Endothelial cell of hepatic sinusoid (primary cell): ENCODE results near the gene DNAH10.

Experiments used
- in situ Hi-C: cut with HindIII; loops from 2 replicates; pipeline ENCODE4 v1.10.0; 2017; ENCODE audit warnings: low sequenced_read_pairs

Gene DNAH10

GRCh38 chr12:123833830-123834229, 71.7 kb downstream of the DNAH10 start:
- in situ Hi-C loops, result no loop called here

- in situ Hi-C loops, result no loop called here
Observed at GRCh38 chr12:123834845-123835244, 72.7 kb downstream of the DNAH10 start.

- in situ Hi-C loops, result no loop called here
Observed at GRCh38 chr12:123836292-123836691, 74.2 kb downstream of the DNAH10 start.

- in situ Hi-C loops, result loop anchor here (5.0 to 10.0 kb wide), 4 partner anchors 55 to 95 kb away; no protein-coding TSS in a partner anchor
Observed at GRCh38 chr12:123839826-123840225, 77.7 kb downstream of the DNAH10 start.

- in situ Hi-C loops, result loop anchor here (5.0 to 10.0 kb wide), 4 partner anchors 56 to 94 kb away; no protein-coding TSS in a partner anchor
Observed at GRCh38 chr12:123840765-123841425, 78.8 kb downstream of the DNAH10 start.

GRCh38 chr12:123843912-123844748, 82.0 kb downstream of the DNAH10 start:
- in situ Hi-C loops, result loop anchor here (5.0 to 10.0 kb wide), 4 partner anchors 58 to 91 kb away; no protein-coding TSS in a partner anchor

- in situ Hi-C loops, result loop anchor here (5.0 to 10.0 kb wide), 4 partner anchors 61 to 156 kb away; no protein-coding TSS in a partner anchor
Observed at GRCh38 chr12:123845881-123846280, 83.8 kb downstream of the DNAH10 start.

GRCh38 chr12:123846340-123846739, 84.2 kb downstream of the DNAH10 start:
- in situ Hi-C loops, result loop anchor here (5.0 to 10.0 kb wide), 4 partner anchors 62 to 156 kb away; no protein-coding TSS in a partner anchor

- in situ Hi-C loops, result loop anchor here (5.0 to 10.0 kb wide), 4 partner anchors 62 to 155 kb away; no protein-coding TSS in a partner anchor
Observed at GRCh38 chr12:123847019-123847418, 84.9 kb downstream of the DNAH10 start.

- in situ Hi-C loops, result loop anchor here (5.0 to 10.0 kb wide), 4 partner anchors 63 to 154 kb away; no protein-coding TSS in a partner anchor
Observed at GRCh38 chr12:123847876-123848275, 85.8 kb downstream of the DNAH10 start.

- in situ Hi-C loops, result loop anchor here (5.0 to 10.0 kb wide), 4 partner anchors 65 to 153 kb away; no protein-coding TSS in a partner anchor
Observed at GRCh38 chr12:123849517-123849916, 87.4 kb downstream of the DNAH10 start.

GRCh38 chr12:123850246-123851134, 88.4 kb downstream of the DNAH10 start:
- in situ Hi-C loops, result no loop called here

- in situ Hi-C loops, result no loop called here
Observed at GRCh38 chr12:123853396-123854070, 91.4 kb downstream of the DNAH10 start.

GRCh38 chr12:123854232-123854631, 92.1 kb downstream of the DNAH10 start:
- in situ Hi-C loops, result no loop called here

GRCh38 chr12:123854918-123855317, 92.8 kb downstream of the DNAH10 start:
- in situ Hi-C loops, result no loop called here

GRCh38 chr12:123856681-123857080, 94.6 kb downstream of the DNAH10 start:
- in situ Hi-C loops, result no loop called here

GRCh38 chr12:123858176-123858575, 96.1 kb downstream of the DNAH10 start:
- in situ Hi-C loops, result no loop called here

- in situ Hi-C loops, result no loop called here
Observed at GRCh38 chr12:123859035-123859434, 96.9 kb downstream of the DNAH10 start.

GRCh38 chr12:123860377-123860776, 98.3 kb downstream of the DNAH10 start:
- in situ Hi-C loops, result no loop called here

- in situ Hi-C loops, result no loop called here
Observed at GRCh38 chr12:123861392-123861791, 99.3 kb downstream of the DNAH10 start.
